Coronary artery (tissue), 2 donors: ENCODE results near the gene SLC25A21.

ENCODE experiments used
- DNase-seq: peaks from one replicate; pipeline ENCODE4 v3.0.0-alpha.2; 2017; ENCODE audit warnings: low spot score
- H3K27ac ChIP-seq, 2 donors: fragments of 200-600 bp; sonication (generic); one replicate each; pipeline ENCODE4 v1.5.1; 2016 to 2019
- H3K4me3 ChIP-seq: fragments of 200-600 bp; sonication (generic); 2 replicates; pipeline ENCODE4 v1.5.1; 2016; ENCODE audit warnings: mild to moderate bottlenecking, moderate library complexity
- TF ChIP-seq, protein P1 (sequence below): fragments of 200-600 bp; sonication (generic); IDR thresholded peaks from one replicate; pipeline ENCODE4 v1.5.1; 2019; ENCODE audit warnings: antibody characterized with exemption

SLC25A21 gene

DNA sequence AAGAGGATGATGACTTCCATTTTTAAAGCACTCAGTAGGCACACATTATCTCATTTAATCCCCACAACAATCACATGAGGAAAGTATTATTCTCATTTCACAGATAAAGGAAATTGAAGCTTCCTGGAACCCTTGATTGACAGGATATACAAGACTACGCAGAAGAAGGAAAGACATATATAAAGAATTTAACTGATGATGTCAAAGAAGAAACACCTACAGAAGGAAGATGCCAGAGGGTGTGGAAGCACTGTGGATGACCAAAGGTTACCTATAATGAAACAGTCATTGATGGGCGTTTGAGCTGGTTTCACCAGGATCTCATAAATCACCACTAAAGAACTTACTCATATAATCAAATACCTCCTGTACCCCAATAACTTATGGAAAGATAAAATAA is 197.4 kb downstream of the SLC25A21 start:
- TF ChIP-seq, protein P1, sequence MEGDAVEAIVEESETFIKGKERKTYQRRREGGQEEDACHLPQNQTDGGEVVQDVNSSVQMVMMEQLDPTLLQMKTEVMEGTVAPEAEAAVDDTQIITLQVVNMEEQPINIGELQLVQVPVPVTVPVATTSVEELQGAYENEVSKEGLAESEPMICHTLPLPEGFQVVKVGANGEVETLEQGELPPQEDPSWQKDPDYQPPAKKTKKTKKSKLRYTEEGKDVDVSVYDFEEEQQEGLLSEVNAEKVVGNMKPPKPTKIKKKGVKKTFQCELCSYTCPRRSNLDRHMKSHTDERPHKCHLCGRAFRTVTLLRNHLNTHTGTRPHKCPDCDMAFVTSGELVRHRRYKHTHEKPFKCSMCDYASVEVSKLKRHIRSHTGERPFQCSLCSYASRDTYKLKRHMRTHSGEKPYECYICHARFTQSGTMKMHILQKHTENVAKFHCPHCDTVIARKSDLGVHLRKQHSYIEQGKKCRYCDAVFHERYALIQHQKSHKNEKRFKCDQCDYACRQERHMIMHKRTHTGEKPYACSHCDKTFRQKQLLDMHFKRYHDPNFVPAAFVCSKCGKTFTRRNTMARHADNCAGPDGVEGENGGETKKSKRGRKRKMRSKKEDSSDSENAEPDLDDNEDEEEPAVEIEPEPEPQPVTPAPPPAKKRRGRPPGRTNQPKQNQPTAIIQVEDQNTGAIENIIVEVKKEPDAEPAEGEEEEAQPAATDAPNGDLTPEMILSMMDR = no peak
- DNase-seq = no peak
- no peak overlapping the region for H3K27ac ChIP-seq
- H3K4me3 ChIP-seq = no peak overlapping the region

DNA sequence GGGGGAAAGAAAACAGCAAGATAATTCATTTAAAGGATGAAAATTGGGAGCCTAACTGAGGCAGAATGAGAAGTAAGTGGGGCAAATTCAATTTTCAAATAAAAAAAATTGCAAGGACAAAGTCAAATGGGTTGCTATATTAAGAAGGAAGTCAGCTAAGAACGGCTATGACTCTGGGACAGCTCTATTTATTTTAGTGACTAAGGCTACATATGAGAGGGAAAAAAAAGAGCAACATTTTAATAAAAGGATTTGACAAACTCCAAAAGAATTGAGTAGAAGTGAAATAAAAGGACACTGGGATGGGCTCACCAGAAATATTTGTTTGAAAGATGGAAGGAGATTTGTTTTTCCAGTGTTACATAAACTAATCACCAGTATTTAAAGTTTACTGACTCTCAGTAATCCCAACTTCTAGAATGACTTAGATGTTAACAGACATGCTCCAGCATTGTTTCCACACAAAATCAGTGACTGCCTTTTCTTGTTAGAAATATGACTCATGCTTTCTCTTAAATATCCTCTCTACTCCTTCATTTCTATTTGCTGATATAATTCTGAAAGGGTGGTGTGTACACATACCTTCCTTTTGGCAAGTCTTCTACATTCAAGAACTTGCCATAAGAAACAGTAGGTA is 198.5 kb downstream of the SLC25A21 start:
- H3K4me3 ChIP-seq = no peak overlapping the region
- H3K27ac ChIP-seq = no peak overlapping the region
- TF ChIP-seq, protein P1 = no peak
- no peak for DNase-seq

DNA sequence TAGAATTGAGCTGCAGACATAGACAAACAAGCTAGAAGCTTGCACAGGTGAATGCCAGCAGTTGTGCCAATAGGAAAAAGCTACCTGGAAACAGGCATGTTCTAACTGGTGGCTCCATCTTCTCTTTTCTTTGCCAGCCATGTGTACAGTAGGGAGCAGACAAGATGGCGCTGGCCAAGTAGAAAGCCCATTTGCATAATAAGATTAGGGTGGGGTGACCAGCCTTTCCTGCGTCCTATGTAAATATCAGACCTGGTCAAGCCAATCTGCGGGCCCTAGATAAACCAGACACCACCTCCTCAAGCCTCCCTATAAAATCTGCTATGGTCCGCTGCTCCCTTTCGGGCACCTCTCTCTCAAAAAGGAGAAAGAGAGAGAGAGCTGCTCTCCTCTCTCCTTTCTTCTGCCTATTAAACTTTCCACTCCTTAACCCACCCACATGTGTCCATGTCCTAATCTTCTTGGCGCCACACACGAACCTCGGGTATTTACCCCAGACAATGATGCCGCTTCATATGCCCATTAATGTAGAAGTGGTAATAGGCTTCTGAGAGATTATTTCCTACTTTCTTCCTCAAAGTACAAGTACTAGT is 201.0 kb downstream of the SLC25A21 start:
- TF ChIP-seq, protein P1 = no peak
- H3K27ac ChIP-seq = no peak overlapping the region
- no peak for DNase-seq
- H3K4me3 ChIP-seq = no peak overlapping the region

DNA sequence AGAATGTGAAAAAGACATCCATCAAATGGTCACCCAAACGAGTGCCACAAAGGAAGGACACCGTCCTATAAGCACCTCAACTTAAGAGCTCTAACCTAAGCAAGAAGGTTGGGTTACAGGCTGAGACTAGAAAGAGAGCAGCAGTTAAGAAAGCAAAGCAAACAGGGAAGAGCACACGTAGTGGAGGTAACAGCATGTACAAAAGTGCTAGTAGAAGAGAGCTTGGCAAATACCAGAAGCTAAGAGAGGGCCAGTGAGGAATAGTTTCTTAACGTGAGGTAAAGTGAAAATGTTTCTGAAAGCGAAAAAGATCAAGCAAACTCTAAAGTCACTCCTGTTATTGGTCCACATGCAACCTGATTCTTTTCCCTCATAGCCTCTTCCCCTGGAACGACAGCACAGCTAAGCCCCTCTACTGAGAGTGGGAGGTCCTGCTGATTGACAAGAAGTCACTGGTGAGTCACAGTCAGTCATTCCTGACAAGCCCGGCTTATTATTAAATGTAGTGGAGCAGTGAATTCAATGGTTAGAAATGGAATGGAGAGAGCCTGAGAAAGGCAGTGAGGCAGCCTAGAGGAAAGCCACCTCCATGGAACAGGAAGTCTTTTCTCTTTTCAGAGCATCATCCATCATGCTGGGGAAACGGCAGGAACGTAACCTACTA is 204.4 kb downstream of the SLC25A21 start:
- Histone ChIP-seq H3K27ac (no peak overlapping the region), H3K4me3 (no peak overlapping the region)
- TF ChIP-seq, protein P1 = no peak
- DNase-seq = no peak

DNA sequence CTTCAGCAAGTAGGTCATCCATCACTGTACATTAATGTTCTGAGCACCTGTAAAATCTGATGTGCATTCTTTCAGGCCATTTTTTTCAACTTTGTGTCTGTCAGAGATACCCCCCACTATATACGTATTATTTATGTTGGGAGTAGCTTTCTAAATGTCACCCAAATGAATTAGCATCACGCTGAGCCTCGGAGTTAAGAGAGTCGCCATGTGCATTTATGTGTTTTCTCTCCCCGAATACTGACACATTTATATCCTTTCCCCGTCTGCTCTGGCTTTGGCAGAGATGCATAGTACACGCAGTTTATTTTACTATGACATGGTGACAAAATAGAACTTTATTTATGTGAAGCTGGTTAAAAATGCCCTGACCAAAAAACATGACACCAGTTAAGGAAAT is 216.4 kb downstream of the SLC25A21 start:
- Histone ChIP-seq H3K27ac (no peak overlapping the region), H3K4me3 (no peak overlapping the region)
- TF ChIP-seq, protein P1 = no peak
- no peak for DNase-seq

DNA sequence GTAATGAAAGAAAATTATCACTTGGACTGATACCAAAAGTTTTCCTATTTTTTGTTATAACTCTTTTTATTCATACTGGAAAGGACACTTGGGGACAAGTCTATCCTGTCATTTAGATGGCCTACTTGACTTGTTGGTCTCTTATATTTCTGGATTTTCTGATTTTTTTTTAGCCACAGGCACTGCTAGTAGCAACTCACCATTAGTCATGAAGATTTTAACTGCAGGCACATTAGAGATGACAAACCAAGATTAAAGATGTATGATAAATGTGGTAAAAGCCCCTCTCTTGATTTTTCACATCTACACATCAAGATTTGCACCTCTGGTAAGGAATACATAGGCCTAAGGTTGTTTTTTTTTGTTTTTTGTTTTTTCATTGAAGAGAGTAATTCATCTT is 217.0 kb downstream of the SLC25A21 start:
- Histone ChIP-seq H3K27ac (no peak overlapping the region), H3K4me3 (no peak overlapping the region)
- TF ChIP-seq, protein P1 = no peak
- DNase-seq = no peak

DNA sequence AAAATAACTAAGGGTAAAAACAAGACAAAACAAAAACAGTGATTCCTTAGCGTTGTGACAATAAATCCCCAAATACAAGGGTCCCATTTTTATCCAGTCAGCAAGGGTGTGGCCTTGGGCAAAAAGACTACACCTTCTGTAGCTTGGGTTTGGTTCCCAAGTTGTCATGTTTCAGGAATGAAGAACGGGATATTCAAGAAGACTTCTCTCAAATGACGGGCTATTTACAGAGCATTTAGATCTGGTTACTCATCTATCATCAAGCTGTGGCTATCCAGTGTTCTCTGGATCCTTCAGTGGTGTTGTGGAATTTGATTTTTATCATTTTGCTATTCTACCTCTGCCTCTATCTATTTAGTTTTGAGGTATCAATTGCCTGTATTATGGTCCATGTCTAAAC is 219.7 kb downstream of the SLC25A21 start:
- no peak for DNase-seq
- TF ChIP-seq, protein P1 = no peak
- no peak overlapping the region for H3K4me3 ChIP-seq
- no peak overlapping the region for H3K27ac ChIP-seq
